ENCODE measurements around the gene VWDE. TPM values are rescaled to one million over a fixed set of nuclear protein-coding genes. Genes with fewer than 3 reads are reported as not detected.
"Not testable (repeated sequence)": the region's sequence is repeated elsewhere in the genome, so short reads cannot be mapped to it uniquely, and the experiment has no call there.

VWDE gene
- total and polyA plus RNA-seq, 2 donors (not counting 1 experiment from before 2014, with no cell fraction given), result not detected

DNA sequence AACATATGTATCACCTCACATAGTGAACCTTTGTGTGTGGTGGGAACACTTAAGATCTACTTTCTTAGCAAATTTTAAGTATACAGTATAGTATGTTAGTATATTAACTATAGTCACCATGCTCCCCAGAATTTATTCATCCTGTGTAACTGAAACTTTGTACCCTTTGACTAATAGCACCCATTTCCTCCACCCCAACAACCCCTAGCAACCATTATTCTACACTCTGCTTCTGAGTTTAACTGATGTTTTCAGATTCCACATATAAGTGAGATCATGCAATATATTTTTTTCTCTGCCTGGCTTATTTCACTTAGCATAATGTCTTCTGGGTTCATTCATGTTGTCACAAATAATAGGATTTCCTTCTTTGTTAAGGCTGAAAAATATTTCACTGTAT is 6.9 kb upstream of the VWDE start:
- Mint-ChIP-seq H3K4me3 (no peak overlapping the region), H3K4me1 (no peaks in the 10 kb centered on the region), H3K27ac (no peak overlapping the region), H3K9me3 (ENCODE audit: insufficient read depth) (peaks cover 3% of the 10 kb centered on the region), H3K27me3 (no peaks in the 10 kb centered on the region)
- Histone ChIP-seq H3K36me3 (replicated peaks in 1 of 2; ENCODE audit: control extremely low read depth in 1 of 2, control insufficient read depth in 1 of 2, extremely low read depth in 1 of 2, insufficient read depth in 2 of 2, low read length in 1 of 2) (no peaks in the 10 kb centered on the region), H3K79me2 (ENCODE audit: control insufficient read depth, insufficient read depth, low read length) (no peaks in the 10 kb centered on the region), H3K9ac (ENCODE audit: low read length) (no peak overlapping the region), H3K9me3 (ENCODE audit: control extremely low read depth in 1 of 3, control insufficient read depth in 2 of 3, insufficient read depth in 1 of 3, low read length in 2 of 3) (no peaks in the 10 kb centered on the region), H3K27me3 (replicated peaks in 1 of 4; ENCODE audit: control extremely low read depth in 1 of 4, control insufficient read depth in 3 of 4, insufficient read depth in 4 of 4, low read length in 3 of 4) (no peaks in the 10 kb centered on the region), H3K4me2 (replicated peaks; ENCODE audit: low read depth, low read length, poor library complexity, severe bottlenecking) (no peak overlapping the region), H3K4me3 (ENCODE audit: control extremely low read depth in 1 of 5, extremely low read depth in 1 of 5, insufficient read depth in 1 of 5, low read depth in 2 of 5, low read length in 4 of 5) (no peak overlapping the region), H2AFZ (ENCODE audit: insufficient read depth, low read depth, low read length, poor library complexity, severe bottlenecking) (no peak overlapping the region), H3K4me1 (ENCODE audit: control insufficient read depth in 2 of 2, insufficient read depth in 2 of 2, low read length in 2 of 2) (no peaks in the 10 kb centered on the region), H3K27ac (ENCODE audit: low read length in 2 of 2) (no peak overlapping the region), H4K20me1 (ENCODE audit: control insufficient read depth, insufficient read depth, low read length, poor library complexity, severe bottlenecking) (no peaks in the 10 kb centered on the region)
- intact Hi-C loops (cut with micrococcal nuclease), result no loop called here
- ChIA-PET POLR2A (no interaction called here), CTCF (no interaction called here)
- DNase-seq (no peak), ATAC-seq (ENCODE audit: low read depth) (no peak)
- no peak for TF ChIP-seq EZH2 (IDR thresholded peaks at IDR 0.05; ENCODE audit: borderline replicate concordance, insufficient read depth, low read depth, low read length, poor library complexity, severe bottlenecking)

DNA sequence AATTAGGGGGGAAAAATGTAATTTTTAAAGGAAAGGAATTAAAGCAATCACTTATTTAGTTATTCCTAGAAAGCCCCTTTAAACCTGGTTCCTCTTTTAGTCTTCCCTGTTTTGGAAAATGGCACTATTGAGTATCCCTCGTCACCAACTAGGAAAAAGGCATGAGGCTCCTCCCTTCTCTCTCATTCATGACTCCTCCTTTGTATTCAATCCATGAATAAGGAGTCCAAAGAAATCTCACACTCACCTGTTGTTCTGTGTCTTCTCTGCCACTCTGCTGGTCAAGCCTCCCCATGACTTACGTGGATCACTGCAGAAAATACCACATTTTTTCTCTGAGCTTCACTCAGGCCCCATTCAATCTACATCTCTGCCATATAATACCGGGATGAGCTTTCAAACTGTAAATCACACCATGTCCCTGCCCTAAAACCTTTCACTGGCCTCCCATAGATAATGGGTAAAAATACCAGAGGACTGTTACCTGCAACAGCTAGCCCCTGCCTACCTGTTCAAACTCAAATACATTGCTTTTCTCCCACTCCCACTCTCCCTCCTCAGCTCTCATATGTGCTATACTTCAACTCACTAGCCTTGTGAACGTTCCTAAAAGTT is 5.5 kb upstream of the VWDE start:
- 86% methylated on average over 3 of the region's 4 CpGs for WGBS (ENCODE audit: insufficient coverage)
- H4K20me1 ChIP-seq (ENCODE audit: control insufficient read depth, insufficient read depth, low read length, poor library complexity, severe bottlenecking), result no peaks in the 10 kb centered on the region
- H3K27ac ChIP-seq (ENCODE audit: low read length in 2 of 2), result no peak overlapping the region
- H3K9ac ChIP-seq (ENCODE audit: low read length), result no peak overlapping the region
- Mint-ChIP-seq H3K4me1 (no peaks in the 10 kb centered on the region), H3K9me3 (ENCODE audit: insufficient read depth) (peaks cover 3% of the 10 kb centered on the region), H3K4me3 (no peak overlapping the region), H3K27ac (no peak overlapping the region), H3K27me3 (peaks cover 2% of the 10 kb centered on the region)
- H3K79me2 ChIP-seq (ENCODE audit: control insufficient read depth, insufficient read depth, low read length), result no peaks in the 10 kb centered on the region
- H3K4me3 ChIP-seq (ENCODE audit: control extremely low read depth in 1 of 5, extremely low read depth in 1 of 5, insufficient read depth in 1 of 5, low read depth in 2 of 5, low read length in 4 of 5), result no peak overlapping the region
- ATAC-seq (ENCODE audit: low read depth), result no peak
- CTCF ChIA-PET, result no interaction called here
- POLR2A ChIA-PET, result no interaction called here
- no peaks in the 10 kb centered on the region for H3K36me3 ChIP-seq (replicated peaks in 1 of 2; ENCODE audit: control extremely low read depth in 1 of 2, control insufficient read depth in 1 of 2, extremely low read depth in 1 of 2, insufficient read depth in 2 of 2, low read length in 1 of 2)
- no peak for DNase-seq
- H3K4me1 ChIP-seq (ENCODE audit: control insufficient read depth in 2 of 2, insufficient read depth in 2 of 2, low read length in 2 of 2), result no peaks in the 10 kb centered on the region
- TF ChIP-seq, protein P1, sequence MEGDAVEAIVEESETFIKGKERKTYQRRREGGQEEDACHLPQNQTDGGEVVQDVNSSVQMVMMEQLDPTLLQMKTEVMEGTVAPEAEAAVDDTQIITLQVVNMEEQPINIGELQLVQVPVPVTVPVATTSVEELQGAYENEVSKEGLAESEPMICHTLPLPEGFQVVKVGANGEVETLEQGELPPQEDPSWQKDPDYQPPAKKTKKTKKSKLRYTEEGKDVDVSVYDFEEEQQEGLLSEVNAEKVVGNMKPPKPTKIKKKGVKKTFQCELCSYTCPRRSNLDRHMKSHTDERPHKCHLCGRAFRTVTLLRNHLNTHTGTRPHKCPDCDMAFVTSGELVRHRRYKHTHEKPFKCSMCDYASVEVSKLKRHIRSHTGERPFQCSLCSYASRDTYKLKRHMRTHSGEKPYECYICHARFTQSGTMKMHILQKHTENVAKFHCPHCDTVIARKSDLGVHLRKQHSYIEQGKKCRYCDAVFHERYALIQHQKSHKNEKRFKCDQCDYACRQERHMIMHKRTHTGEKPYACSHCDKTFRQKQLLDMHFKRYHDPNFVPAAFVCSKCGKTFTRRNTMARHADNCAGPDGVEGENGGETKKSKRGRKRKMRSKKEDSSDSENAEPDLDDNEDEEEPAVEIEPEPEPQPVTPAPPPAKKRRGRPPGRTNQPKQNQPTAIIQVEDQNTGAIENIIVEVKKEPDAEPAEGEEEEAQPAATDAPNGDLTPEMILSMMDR (IDR thresholded peaks at IDR 0.05), result no peak
- no peak for TF ChIP-seq EZH2 (IDR thresholded peaks at IDR 0.05; ENCODE audit: borderline replicate concordance, insufficient read depth, low read depth, low read length, poor library complexity, severe bottlenecking)
- no peak overlapping the region for H2AFZ ChIP-seq (ENCODE audit: insufficient read depth, low read depth, low read length, poor library complexity, severe bottlenecking)
- H3K27me3 ChIP-seq (replicated peaks in 1 of 4; ENCODE audit: control extremely low read depth in 1 of 4, control insufficient read depth in 3 of 4, insufficient read depth in 4 of 4, low read length in 3 of 4), result no peaks in the 10 kb centered on the region
- no peaks in the 10 kb centered on the region for H3K9me3 ChIP-seq (ENCODE audit: control extremely low read depth in 1 of 3, control insufficient read depth in 2 of 3, insufficient read depth in 1 of 3, low read length in 2 of 3)
- H3K4me2 ChIP-seq (replicated peaks; ENCODE audit: low read depth, low read length, poor library complexity, severe bottlenecking), result no peak overlapping the region
- intact Hi-C loops (cut with micrococcal nuclease), result no loop called here

DNA sequence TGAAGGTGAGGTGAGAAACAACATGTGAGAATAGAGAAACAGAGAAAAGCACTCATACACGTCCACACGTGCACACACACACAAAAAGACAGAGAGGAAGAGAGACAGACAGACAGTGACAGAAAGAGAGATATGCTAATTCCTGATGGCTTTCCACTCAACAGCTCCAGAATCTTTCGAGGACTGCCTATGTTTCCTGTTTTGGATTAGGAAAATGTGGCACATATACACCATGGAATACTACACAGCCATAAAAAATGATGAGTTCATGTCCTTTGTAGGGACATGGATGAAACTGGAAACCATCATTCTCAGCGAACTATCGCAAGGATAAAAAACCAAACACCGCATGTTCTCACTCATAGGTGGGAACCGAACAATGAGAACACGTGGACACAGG is 4.0 kb upstream of the VWDE start:
- DNase-seq; H3K4me3 ChIP-seq (ENCODE audit: control extremely low read depth in 1 of 5, extremely low read depth in 1 of 5, insufficient read depth in 1 of 5, low read depth in 2 of 5, low read length in 4 of 5); H3K9ac ChIP-seq (ENCODE audit: low read length); H2AFZ ChIP-seq (ENCODE audit: insufficient read depth, low read depth, low read length, poor library complexity, severe bottlenecking); H3K9me3 ChIP-seq (ENCODE audit: control extremely low read depth in 1 of 3, control insufficient read depth in 2 of 3, insufficient read depth in 1 of 3, low read length in 2 of 3); H3K4me2 ChIP-seq (replicated peaks; ENCODE audit: low read depth, low read length, poor library complexity, severe bottlenecking); H3K27ac Mint-ChIP-seq; intact Hi-C loops (cut with micrococcal nuclease); H4K20me1 ChIP-seq (ENCODE audit: control insufficient read depth, insufficient read depth, low read length, poor library complexity, severe bottlenecking); ATAC-seq (ENCODE audit: low read depth); POLR2A ChIA-PET; H3K36me3 ChIP-seq (replicated peaks in 1 of 2; ENCODE audit: control extremely low read depth in 1 of 2, control insufficient read depth in 1 of 2, extremely low read depth in 1 of 2, insufficient read depth in 2 of 2, low read length in 1 of 2); H3K27ac ChIP-seq (ENCODE audit: low read length in 2 of 2); H3K79me2 ChIP-seq (ENCODE audit: control insufficient read depth, insufficient read depth, low read length); H3K9me3 Mint-ChIP-seq (ENCODE audit: insufficient read depth); H3K4me3 Mint-ChIP-seq; H3K27me3 ChIP-seq (replicated peaks in 1 of 4; ENCODE audit: control extremely low read depth in 1 of 4, control insufficient read depth in 3 of 4, insufficient read depth in 4 of 4, low read length in 3 of 4); CTCF ChIA-PET: not testable (repeated sequence)
- H3K4me1 ChIP-seq (ENCODE audit: control insufficient read depth in 2 of 2, insufficient read depth in 2 of 2, low read length in 2 of 2), result peaks cover 9 to 12% of the 10 kb centered on the region in 2 donors
- H3K27me3 Mint-ChIP-seq, result peaks cover 10% of the 10 kb centered on the region
- WGBS (ENCODE audit: insufficient coverage), result no CpG with 5 or more reads among the region's 8 CpGs
- H3K4me1 Mint-ChIP-seq, result peaks cover 13% of the 10 kb centered on the region

All from B cell (primary cell).